NCI-H748 (cell line): ENCODE data around the gene NOTCH3.

Experiments
- DNase-seq: peaks from one replicate; lab custom pipeline; 2025; ENCODE audit not compliant: unreplicated experiment; lab: John Stamatoyannopoulos, UW

The NOTCH3 gene

DNA sequence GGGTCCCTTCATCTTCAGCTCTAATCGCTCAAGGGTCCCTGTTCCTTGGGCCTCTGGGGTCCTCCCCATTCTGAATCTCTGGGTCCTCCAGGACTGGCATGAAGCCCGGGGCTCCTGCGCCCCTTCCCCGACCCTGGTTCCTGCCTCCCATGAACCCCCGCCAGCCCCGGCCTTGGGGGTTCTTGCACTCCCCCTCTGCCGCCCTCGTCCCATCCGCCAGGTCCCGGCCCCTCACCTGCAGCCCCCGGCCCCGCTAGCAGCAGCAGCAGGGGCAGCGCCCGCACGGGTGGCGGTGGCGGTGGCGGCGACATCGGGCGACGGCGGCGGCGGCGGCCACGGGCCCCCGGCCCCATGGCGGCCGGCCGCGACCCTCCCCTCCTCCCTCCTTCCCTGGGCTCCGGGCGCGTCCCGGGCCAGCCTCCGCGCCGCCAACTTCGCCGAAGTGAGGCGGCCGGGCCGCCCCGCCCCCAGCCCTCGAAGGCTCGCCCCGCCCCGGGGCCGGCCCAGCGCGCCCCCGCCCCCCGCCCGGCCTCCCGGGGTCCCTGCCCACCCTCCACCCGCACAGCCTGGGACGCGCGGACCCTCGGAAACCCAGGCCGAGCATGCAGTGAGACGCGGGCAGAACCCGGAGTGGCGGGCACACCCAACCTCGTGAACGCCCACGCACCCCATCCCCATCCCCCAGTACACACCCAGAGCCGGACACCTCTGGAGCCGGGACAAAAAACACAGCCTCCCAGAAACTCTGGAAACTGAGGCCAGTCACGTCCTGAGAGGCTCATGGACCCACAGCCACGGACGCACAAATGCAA, at the start of gene NOTCH3:
TSS of gene NOTCH3 (minus strand) at position 443 of the 812 bp plus-strand sequence. CDS start at position 353, 90 bp downstream.
- DNase-seq: no peak

GRCh38 chr19:15250640-15250993, 49.8 kb upstream of the NOTCH3 start:
- no peak for DNase-seq

GRCh38 chr19:15249972-15250639, 49.3 kb upstream of the NOTCH3 start:
- no peak for DNase-seq

GRCh38 chr19:15249528-15249874, 48.7 kb upstream of the NOTCH3 start:
- DNase-seq: no peak

DNA sequence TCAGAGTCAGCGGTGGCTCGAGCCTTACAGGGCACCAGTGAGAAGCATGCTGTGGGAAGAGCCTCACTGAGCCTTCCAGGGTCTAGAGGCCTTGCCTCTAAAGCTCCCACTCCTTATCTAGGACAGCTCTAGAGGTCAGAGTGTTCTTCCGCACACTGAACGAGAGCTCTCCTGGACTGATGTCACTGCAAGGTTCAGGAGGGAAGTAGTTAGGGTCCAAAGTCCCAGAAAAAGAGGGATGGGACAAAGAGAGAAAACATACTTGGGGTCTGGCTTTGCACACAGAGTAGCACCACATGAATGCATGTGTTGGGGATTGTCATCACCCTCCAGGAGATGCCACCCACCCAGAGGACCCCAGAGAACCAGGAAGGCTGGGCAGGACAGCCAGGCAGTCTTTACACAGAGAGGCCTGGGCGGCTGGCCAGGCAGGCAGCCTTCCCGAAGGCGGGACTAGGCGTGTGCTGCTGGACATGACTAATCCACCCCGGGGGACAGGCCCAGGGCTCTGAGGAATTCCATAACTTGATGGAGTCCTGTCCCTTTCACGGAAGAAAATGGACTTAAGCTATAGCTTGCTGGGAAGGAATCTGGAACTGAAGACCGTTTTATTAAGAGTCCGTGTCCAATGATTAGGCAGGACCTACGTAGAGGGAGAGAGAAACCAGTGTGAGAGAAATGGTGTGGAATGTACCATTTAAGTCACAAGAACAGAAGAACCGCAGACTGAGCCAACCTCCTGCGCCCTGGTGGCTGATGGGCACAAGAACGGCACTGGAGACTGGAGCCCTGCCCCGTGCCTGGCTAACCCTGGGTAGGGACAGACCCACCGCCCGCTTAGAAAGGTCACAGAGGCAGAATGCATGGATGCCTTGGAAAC, 48.1 kb upstream of the NOTCH3 start:
- DNase-seq: no peak

DNA sequence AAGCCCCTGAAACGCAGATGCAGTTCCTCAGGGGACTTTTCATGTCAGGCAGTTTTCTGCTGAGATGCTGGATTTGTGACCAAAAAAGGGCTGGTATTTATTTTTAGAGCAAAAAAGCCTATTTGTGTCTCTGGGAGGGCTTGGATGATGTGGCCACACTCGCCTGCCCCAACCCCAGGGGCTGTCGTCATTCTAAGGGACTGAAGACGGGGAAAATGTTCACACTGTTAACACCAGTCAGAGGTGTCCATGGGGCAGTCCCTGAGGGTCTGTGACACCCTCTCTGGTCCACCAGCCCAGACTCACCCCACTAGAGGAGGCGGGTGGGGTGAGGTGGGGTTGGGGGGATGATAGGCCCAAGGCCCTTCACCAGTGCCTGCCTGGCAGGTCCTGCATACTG, 47.3 kb upstream of the NOTCH3 start:
- no peak for DNase-seq

DNA sequence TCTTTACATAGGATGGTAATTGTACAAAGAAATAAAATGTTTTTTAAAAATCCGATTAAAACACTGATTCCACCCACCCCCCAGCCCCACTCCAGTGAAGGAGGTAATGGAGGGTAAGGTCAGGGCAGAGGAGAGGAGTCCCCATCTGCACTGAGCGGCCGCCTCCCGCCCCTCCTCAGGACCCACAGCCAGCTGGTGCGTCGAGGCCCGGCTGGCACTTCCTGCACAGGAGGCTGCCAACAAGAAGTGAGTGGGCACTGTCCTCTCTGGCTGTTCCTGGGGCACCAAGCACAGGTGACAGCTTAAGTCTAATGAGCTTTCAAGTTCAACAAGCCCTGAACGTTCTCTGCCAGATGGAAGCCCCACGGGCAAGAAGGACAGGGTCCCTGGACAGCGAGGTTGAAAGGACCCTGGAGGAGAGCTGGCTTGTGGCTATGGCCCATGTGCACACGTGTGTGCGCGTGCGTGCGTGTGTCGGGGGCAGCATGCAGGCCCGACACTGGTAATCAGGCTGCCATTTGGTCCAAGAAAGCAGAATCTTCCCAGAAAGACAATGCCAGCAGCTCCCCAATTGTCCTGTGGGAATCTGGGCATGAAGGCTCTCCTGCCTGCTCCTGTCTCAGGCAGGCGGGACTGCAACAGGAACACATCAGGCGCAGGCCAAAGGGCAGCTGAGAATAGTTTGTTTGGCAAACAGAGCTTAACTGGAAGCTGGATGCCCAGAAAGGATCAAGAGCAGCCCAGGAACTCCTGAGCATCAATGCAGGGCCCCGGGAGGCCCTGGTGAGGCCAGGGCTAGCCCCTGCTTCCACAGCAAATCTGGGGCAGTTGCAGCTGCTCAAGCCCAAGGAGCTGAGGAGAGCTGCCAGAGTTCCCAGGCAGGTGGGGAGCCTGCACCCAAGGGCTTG, 46.6 kb upstream of the NOTCH3 start:
- DNase-seq: no peak

- DNase-seq: no peak
Observed at GRCh38 chr19:15246198-15246481, 45.3 kb upstream of the NOTCH3 start.

GRCh38 chr19:15245370-15246197, 44.8 kb upstream of the NOTCH3 start:
- DNase-seq: no peak

- DNase-seq: no peak
Observed at GRCh38 chr19:15244808-15245207, 44.0 kb upstream of the NOTCH3 start.

- no peak for DNase-seq
Observed at GRCh38 chr19:15244106-15244803, 43.5 kb upstream of the NOTCH3 start.

- DNase-seq: no peak
Observed at GRCh38 chr19:15243236-15243957, 42.6 kb upstream of the NOTCH3 start.

GRCh38 chr19:15241259-15241910, 40.6 kb upstream of the NOTCH3 start:
- DNase-seq: no peak

DNA sequence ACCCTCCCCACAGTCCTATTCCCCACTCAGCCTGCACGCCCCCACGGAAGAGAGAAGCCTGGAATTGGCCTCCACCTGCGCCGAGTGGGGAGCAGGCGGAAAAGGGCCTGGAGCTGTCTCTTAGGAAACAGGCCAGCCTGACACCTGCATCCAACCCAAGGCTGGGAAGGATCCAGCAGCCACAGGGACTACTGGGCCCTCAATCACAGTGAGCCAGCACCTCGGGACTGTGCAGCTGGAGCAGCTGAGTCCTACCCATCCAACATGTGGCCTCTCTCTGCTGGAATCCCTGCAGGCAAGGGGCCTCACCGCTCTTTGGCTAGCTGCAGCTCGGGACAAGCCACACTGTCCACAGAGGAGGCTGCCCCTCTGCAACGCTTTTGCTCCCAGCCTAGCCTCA, 39.7 kb upstream of the NOTCH3 start:
- DNase-seq: no peak

- no peak for DNase-seq
Observed at GRCh38 chr19:15239337-15239949, 38.6 kb upstream of the NOTCH3 start.

DNA sequence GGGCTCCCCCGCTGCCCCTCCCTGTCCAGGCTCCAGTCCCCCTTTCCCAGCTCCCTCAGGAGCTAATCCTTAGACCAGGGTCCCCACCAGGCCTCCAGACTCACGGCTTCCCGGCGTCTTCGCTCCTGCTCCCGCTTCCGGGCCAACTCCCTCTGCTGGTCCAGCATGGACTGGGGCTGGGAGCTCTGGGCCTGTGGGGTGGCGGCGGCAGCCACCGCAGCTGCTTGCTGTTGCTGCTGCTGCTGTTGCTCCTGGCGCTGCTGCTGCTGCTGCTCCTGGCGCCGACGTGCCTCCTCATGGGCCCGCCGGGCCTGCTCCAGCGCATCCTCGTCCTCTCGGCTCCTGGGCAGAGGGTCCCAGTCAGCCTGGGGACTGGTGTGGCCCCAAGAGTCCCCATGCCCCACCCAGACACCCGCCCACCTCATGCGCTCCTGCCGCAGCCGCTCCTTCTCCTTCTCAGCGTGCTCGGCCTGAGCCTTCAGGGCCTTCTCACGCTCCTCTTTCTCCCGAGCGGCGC, 37.9 kb upstream of the NOTCH3 start:
- no peak for DNase-seq

DNA sequence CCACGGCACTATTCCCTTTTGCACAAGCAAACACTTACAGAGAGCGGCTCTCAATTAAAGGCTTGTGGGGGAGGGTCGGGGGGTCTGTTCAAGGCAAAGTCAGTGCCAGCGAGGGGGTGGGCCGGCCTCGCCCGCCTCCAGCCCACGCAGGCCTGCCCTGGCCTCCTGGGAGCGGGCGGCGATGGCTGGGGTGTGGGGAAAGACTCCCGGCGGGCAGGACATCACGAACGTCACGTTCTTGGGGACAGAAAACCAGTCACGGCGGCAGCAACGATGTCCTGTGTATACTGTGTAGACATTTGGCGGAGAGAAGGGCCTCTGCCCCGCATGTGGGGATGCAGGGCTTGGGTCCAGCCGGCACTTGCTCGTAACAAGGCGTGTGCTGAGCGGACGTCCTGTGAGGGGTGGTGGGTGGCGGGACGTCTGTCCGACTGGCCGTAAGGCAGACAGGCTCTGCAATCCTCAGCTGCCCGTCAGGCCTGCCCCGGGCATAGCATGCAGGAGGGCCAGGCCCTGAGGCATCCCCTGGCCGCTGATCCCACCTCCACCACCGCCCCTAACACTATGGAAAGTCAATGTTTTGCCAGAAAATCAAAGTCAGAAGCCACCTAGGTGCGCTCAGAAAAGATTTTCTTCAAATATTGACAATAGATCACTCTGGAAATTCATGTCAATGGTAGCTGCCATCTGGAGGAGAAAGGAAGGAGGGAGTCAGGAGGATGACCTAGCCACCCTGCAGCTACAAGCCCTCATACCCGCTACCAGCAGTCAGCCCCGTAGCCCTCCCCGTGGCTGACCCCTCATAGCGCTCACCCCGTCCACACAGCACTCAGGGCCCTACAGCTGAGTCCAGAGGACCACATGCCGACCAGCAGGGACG, 37.2 kb upstream of the NOTCH3 start:
- DNase-seq: no peak
